GM21723 (cell line): Measurements from ENCODE around the gene DLGAP1.
"Not testable (repeated sequence)": the region's sequence is repeated elsewhere in the genome, so short reads cannot be mapped to it uniquely, and the experiment has no call there.

Experiments
- ATAC-seq: cut with Tn5 transposase; IDR thresholded peaks from one replicate; pipeline ENCODE4 v1.9.1; 2021; ENCODE audit warnings: mild to moderate bottlenecking, moderate library complexity; ENCODE audit not compliant: unreplicated experiment

DLGAP1 gene

DNA sequence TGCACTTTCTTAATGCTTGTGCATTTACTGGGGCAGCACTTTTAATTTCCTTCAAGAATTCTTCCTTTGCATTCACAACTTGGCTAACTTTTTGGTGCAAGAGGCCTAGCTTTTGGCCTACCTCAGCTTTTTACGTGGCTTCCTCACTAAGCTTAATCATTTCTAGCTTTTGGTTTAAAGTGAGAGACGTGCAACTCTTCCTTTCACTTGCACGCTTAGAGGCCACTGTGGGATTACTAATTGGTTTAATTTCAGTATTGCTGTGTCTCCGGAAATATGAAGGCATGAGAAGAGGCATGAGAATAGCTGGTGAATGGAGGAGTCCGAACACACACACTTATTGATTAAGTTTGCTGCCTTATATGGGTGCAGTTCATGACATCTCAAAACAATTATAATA, 354.1 kb downstream of the DLGAP1 start:
- ATAC-seq, result no peak

GRCh38 chr18:4096486-4096885, 358.6 kb downstream of the DLGAP1 start:
- no peak for ATAC-seq

DNA sequence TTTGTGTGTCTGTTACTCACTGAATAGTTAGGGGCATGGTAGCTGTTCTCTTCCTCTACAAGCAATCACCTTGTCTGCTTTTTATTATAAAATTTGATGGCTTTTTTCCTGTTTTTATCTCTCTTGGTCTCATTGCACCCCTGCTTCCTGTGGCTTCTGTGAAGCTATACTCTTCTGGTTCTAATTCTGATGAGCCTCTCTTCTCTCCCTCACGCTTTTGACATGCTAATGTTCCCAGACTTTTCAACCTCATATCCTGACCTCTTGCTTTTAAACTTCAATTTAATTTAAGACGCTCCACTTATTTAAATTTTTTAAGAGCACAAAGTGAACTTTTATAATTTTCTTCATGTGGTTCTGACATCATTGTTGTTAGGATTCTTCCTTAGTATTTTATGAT, 361.4 kb downstream of the DLGAP1 start:
- ATAC-seq, result no peak

DNA sequence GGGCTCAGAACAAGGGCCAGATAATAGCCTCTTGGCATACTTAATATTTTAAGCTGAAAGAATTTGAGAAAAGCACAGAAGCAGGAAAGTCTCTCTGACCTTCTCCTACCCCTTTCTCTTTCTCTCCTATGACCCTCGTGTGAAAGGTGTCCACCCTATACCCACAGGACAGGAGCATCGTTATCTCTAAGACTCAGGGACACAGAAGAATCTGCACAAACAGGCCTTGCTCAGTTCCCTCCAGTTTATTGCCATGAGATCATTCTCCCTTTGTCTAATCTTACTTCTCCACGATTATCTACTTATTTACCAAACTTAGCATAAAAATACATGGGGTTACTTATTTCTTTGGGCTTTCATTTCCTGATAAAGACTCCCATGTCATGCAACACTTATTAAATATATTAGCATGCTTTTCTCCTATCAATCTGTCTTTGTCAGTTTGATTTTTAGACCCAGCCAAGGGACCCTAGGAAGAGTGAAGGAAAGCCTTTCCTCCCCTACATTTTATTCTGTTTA, 370.7 kb downstream of the DLGAP1 start:
- ATAC-seq, result no peak

DNA sequence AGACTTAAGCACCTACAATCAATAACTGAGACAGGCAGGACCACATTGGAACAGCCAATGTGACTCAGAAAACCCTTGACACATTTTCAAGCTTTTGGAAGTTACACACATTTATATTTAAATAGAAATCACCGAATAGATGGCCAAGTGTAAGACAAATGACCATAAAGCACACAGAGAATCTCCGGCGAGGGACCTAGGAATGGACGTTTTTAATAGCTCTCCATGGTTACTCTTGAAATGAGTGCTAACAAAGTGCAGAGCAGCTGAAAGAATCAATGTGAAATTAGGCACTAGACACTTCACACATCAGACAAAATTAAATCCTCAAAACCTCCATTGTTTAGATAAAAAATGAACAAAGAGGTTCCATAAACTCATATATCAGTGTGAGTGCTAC, 376.9 kb downstream of the DLGAP1 start:
- ATAC-seq, result no peak

DNA sequence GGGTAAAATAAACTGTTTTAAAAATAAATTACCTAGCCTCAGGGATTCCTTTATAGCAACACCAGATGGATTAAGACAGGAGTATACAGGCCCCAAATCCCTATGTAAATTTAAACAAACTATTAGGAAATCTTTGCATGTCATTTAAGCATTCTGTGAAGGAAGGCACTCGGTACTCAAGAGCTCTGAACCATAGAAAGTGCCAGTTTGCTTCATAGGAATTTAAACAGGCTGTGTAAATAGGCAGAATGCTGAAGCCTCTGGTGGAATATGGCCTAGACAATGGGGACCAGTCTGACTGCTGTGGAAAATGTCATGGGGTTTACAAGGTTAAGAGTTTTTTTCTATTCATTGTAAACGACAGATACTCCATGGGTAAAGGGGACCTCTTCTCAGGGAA, 377.4 kb downstream of the DLGAP1 start:
- ATAC-seq, result no peak

- no peak for ATAC-seq
These were observed 377.9 kb downstream of the DLGAP1 start for GRCh38 chr18:4077204-4077603.

DNA sequence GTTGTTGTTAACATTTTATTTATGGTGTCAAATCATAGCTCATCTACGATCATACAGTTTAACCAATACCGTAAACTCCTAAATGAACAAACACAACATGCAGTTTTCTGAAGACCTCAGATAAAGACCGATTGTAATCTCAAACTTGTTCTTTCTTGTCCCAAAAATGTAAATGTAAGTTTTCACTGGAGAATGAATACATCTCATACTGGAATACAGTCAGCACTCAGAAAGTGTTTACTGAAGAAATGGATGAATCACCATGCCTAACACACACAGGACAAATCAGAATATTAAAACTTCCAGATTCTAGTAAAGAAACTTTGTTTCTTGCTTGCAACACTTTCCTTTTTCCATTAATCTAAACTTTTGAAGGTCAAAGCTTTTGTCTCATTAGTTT, 380.5 kb downstream of the DLGAP1 start:
- ATAC-seq, result no peak

DNA sequence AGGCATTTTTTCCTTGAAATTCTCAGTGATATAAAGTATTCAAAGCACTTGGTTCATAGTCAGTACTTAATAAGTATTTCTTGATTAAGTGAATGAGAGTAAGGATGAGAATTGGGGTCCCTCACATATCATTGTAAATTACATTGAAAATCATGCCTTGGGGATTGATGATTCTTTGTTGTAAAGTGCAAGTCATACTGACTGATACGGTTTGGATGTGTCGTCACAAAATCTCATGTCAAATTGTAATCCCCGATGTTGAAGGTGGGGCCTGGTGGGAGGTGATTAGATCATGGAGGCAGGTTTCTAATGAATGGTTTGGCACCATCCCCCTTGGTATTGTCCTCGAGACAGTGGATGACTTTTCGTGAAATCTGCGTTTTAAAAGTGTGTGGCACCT, 385.9 kb downstream of the DLGAP1 start:
- ATAC-seq, result no peak

DNA sequence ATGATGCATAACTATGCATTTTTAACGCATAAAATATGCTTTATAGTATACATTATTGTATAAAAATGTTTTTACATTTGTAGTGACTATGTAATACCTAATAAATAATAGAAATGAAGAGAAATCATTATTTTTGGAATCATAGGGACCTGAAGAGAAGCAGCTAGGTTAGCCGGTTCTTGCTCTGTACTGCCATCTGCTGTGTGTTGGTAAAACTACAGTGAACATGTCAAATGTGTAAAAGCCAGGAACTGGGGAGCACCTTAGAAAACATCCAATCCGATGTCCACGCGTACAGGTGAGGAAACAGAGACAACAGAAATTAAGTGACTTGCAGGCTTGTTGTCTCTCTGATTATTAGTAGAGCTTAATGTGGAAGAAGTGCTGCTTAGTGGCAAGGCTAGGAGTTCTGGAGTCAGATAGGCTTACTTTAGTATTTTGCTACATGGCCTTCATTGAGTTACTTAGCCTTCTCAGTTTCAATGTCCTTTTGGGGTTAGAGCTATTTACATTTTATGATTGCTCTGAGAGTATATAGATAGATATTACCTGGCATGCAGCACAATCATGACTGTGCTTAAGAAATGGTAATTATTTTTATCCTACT, 386.5 kb downstream of the DLGAP1 start:
- peak; percentile 83 for ATAC-seq

- no peak for ATAC-seq
These were observed 391.6 kb downstream of the DLGAP1 start for GRCh38 chr18:4063545-4063944.

- no peak for ATAC-seq
These were observed 394.5 kb downstream of the DLGAP1 start for GRCh38 chr18:4060427-4061281.

GRCh38 chr18:4058179-4058578, 396.9 kb downstream of the DLGAP1 start:
- no peak for ATAC-seq

GRCh38 chr18:4040391-4041092, 414.6 kb downstream of the DLGAP1 start:
- no peak for ATAC-seq

DNA sequence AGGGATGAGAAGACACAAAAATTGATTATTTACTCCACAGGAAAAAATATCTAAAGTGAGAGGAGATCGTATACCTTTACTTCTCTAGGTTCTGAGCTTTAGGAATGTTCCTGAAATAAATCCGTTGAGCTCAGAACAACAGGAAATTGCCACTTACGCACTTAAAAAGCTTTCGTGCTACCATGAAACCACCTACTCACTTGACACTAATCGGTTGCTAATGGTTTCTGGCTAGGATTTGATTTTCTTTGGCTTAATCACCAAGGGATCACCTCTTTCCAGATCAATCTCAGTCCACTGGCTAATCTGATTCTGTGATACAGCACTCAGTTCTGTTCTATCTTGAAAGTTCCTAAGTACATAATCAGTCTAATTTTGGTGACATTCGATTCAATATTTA, 419.6 kb downstream of the DLGAP1 start:
- no peak for ATAC-seq

- not testable (repeated sequence) for ATAC-seq
These were observed 420.3 kb downstream of the DLGAP1 start for GRCh38 chr18:4034815-4035214.

GRCh38 chr18:4026542-4026941, 428.6 kb downstream of the DLGAP1 start:
- no peak for ATAC-seq

- ATAC-seq, result no peak
These were observed 430.4 kb downstream of the DLGAP1 start for GRCh38 chr18:4024702-4025101.

DNA sequence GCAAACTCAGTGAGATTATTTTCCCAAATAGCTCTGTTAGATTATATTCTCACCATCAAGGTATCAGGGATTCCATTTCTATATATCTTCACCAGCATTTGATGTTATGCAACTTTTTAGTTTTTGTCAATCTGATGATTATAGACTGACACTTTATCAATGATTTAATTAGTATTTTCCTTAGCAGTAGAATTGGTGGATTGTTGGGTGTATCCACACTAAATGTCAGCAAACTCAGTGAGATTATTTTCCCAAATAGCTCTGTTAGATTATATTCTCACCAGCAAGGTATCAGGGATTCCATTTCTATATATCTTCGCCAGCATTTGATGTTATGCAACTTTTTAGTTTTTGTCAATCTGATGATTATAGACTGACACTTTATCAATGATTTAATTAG, 432.4 kb downstream of the DLGAP1 start:
- not testable (repeated sequence) for ATAC-seq

DNA sequence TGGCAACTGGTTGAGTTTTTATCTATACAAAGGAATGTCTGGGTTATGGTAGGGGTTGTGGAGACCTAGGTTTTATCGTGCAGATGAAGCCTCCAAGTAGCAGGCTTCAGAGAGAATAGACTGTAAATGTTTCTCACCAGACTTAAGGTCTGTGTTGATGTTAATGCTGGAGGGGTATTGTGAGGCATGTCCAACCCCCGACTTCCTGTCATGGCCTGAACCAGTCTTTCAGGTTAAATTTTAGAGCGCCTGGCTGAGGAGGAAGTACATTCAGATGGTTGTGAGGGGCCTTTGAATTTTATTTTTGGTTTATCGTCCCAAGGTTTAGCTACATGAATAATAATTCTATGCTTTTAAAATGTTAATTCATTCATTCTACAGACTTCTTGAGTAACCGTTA, 435.1 kb downstream of the DLGAP1 start:
- ATAC-seq, result no peak

GRCh38 chr18:4017480-4017879, 437.6 kb downstream of the DLGAP1 start:
- ATAC-seq, result peak; percentile 94
